GM12874 (cell line): ENCODE results near the gene EXOSC5.

Experiments
- TF ChIP-seq, protein P1 (sequence below): IDR thresholded peaks from 2 replicates; pipeline ENCODE4 v1.5.1; 2011; ENCODE audit warnings: low read depth, mild to moderate bottlenecking, control low read depth, low read length, moderate library complexity; ENCODE audit not compliant: insufficient read depth

Gene EXOSC5

DNA sequence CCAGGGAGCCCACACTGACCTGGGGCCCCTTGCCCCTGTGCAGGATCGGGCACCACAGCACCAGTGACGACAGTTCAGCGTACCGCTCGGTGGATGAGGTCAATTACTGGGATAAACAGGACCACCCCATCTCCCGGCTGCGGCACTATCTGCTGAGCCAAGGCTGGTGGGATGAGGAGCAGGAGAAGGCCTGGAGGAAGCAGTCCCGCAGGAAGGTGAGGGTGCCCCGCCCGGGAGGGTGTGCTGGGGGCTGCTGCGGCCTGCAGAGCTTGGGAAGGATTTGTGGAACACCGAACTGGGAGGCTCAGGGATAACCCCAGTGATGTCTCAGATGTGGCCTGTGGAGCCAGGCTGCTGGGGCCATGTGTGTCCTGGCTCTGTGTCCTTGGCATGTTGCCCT, 25.8 kb upstream of the EXOSC5 start:
- TF ChIP-seq, protein P1, sequence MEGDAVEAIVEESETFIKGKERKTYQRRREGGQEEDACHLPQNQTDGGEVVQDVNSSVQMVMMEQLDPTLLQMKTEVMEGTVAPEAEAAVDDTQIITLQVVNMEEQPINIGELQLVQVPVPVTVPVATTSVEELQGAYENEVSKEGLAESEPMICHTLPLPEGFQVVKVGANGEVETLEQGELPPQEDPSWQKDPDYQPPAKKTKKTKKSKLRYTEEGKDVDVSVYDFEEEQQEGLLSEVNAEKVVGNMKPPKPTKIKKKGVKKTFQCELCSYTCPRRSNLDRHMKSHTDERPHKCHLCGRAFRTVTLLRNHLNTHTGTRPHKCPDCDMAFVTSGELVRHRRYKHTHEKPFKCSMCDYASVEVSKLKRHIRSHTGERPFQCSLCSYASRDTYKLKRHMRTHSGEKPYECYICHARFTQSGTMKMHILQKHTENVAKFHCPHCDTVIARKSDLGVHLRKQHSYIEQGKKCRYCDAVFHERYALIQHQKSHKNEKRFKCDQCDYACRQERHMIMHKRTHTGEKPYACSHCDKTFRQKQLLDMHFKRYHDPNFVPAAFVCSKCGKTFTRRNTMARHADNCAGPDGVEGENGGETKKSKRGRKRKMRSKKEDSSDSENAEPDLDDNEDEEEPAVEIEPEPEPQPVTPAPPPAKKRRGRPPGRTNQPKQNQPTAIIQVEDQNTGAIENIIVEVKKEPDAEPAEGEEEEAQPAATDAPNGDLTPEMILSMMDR, result no peak

DNA sequence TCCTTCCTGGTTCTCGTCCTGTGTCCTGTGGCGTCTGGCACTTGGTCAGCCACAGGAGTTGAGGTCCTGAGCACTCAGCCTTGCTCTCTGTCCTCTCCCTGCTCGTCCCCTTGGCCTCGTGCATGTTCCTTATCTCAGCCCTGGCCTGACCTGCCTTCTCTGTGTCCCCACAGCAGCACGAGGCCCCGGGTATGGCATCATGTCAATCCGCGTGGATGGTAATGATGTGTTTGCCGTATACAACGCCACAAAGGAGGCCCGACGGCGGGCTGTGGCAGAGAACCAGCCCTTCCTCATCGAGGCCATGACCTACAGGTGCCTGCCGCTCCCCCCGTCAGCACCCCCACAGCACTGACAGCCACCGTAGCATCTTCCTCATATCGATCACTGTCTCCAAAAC, 25.3 kb upstream of the EXOSC5 start:
- TF ChIP-seq, protein P1, result no peak

DNA sequence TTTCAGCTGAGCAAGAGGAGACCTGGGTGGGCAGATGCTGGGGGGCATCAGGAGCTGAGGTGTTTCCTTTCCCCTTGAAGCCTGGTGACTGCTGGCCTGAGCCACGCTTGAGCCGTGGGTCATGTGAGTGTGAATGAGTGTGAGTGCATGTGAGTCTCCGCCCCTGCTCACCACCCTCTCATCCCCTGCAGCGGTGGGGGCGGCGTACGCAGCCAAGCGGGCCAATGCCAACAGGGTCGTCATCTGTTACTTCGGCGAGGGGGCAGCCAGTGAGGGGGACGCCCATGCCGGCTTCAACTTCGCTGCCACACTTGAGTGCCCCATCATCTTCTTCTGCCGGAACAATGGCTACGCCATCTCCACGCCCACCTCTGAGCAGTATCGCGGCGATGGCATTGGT, 24.8 kb upstream of the EXOSC5 start:
- TF ChIP-seq, protein P1, result no peak

DNA sequence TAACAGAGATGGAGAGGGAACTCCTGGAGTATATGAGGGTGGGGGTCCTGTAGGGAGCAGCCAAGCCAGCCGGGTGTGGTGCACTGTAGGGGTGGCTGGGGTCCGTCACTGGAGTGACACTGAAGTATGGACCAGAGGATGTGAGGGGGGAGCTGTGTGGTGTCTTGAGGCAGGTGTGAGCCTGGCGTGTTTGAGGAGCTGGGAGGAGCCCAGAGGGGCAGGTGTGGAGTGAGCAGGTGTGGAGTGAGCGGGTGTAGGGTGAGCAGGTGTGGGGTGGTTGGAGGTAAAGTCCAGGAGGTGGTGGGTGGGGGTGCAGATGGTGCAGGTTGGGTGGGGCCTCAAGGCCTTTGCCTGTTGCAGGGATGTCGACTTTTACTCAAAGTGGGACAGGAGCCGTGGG, 24.2 kb upstream of the EXOSC5 start:
- TF ChIP-seq, protein P1, result no peak

DNA sequence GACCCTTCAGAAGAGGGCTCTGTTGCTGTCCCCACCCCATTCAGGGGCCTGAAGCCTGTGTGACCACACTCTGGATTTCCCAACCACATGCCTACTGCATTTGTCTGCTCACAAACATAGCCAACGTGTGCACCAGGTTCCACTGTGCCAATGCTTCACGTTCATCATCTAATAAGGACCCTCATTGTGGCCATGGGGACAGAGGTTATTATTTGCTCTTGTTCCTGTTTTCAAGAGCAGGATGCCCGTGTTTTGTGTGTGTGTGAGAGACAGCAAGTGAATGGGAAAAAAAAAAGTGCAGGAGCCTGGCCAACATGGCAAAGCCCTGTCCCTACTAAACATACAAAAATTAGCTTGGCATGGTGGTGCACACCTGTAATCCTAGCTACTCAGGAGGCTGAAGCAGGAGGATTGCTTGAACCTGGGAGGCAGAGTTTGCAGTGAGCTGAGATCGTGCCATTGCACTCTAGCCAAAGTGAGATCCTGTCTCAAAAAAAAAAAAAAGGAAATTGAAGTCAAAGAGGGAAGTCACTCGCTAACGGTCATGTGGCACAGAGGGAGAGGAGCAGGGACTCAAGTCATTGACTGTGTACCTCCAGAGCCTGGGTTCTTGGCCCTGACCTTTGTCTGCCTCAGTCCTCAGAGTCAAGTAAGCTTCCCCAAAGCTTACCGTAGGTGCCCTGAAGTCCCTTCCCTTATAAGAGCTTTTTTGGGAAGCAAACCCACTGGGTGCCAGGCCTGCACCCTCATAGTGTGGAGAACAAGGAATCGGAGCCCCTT, 23.1 kb upstream of the EXOSC5 start:
- TF ChIP-seq, protein P1, result no peak

DNA sequence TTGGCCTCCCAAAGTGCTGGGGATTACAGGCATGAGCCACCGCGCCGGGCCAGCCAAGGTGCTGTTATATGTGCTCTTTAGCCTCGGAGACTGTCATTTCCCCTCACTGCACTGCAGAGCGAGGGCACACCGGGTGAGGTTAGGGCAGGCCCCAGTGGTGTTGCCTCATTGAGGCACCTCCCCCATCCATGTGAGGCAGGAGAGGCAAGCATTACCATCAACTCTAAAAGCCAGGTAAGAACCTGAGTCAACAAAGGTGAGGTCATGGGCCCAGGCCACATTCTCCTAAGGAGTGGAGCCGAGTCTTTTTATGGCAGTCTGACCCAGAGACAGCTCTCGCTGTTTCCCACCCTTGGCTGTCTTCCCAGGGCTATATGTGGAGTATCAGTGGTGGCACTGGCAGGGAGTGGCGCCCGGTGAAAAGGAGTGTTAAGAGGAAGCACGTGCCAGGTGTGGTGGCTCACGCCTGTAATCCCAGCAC, 19.1 kb upstream of the EXOSC5 start:
- TF ChIP-seq, protein P1, result no peak

DNA sequence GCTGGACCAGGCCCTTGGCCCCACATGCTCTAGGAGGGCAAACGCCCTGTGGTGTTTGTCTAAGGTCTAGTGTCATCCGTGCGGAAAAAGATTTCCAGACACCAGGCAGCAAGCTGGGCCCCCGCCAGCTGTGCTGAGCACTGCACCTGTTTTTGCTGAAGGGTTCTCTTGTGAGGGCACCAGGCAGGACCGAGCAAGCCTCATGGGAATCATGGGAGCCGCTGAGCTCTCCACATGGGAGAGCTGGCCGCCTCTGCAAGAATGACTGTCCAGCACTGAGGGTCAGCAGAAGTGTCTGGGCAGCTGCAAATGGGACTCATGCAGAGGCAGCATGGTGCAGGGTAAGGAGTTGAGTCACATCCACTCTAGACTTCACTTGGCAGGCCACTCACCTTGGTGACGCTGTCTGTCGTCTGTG, 18.0 kb upstream of the EXOSC5 start:
- TF ChIP-seq, protein P1, result no peak
